SK-N-SH (cell line): ENCODE measurements around the gene WDR5B.
"Not testable (repeated sequence)": the region's sequence is repeated elsewhere in the genome, so short reads cannot be mapped to it uniquely, and the experiment has no call there.

Source experiments
- CTCF ChIP-seq: fragments of 200-600 bp; sonication (generic); IDR thresholded peaks from 2 replicates; pipeline ENCODE4 v1.6.1; 2017; ENCODE audit warnings: antibody characterized with exemption, mild to moderate bottlenecking, moderate library complexity
- EP300 ChIP-seq, 2 experiments: IDR thresholded peaks; 2 replicates each; pipeline versions ENCODE4 v1.4.0 to v1.6.1; 2012; ENCODE audit warnings: borderline replicate concordance in 1 of 2, low read depth in 1 of 2, low read length in 1 of 2
- EZH2phosphoT487 ChIP-seq: fragments of 200-600 bp; sonication (generic); IDR thresholded peaks from 2 replicates; pipeline ENCODE4 v1.6.1; 2017; ENCODE audit warnings: low read depth, mixed run types, mild to moderate bottlenecking, antibody characterized with exemption, moderate library complexity, borderline replicate concordance
- JUND ChIP-seq: IDR thresholded peaks from 2 replicates; pipeline ENCODE4 v1.4.0; 2012
- MAX ChIP-seq: IDR thresholded peaks from 2 replicates; pipeline ENCODE4 v1.4.0; 2012; ENCODE audit warnings: low read depth
- NRF1 ChIP-seq: IDR thresholded peaks from 2 replicates; pipeline ENCODE4 v1.6.1; 2012; ENCODE audit warnings: low read depth, mild to moderate bottlenecking, low read length
- POLR2AphosphoS5 ChIP-seq: IDR thresholded peaks from 2 replicates; pipeline ENCODE4 v1.6.1; 2012; ENCODE audit warnings: low read depth, low read length
- REST ChIP-seq: IDR thresholded peaks from 2 replicates; pipeline ENCODE4 v1.6.1; 2012; ENCODE audit warnings: mild to moderate bottlenecking, low read depth, low read length, moderate library complexity

- TF ChIP-seq REST; NRF1; EZH2phosphoT487; EP300 (IDR thresholded peaks at IDR 0.05; ENCODE audit: borderline replicate concordance in 1 of 2, low read depth in 1 of 2, low read length in 1 of 2); CTCF; JUND; MAX; POLR2AphosphoS5: not testable (repeated sequence)
Measured at GRCh38 chr3:122448218-122448617, 32.4 kb upstream of the WDR5B start.
